Astrocyte (in vitro differentiated cells and primary cell): ENCODE data around the gene C7orf57. TPM values are rescaled to one million over a fixed set of nuclear protein-coding genes. Genes with fewer than 3 reads are reported as not detected.

Experiments
- DNase-seq: peaks from one replicate; pipeline ENCODE4 v3.0.0-alpha.2; 2010; ENCODE audit warnings: low read depth
- FAIRE-seq: peaks from 2 replicates; lab custom pipeline; 2011; peaks lifted over from hg19 to GRCh38; lab: Jason Lieb, UNC
- H2AFZ ChIP-seq: 2 replicates; pipeline ENCODE4 v1.6.0; 2012; ENCODE audit warnings: low read depth, low read length, inconsistent platforms
- H3K27ac ChIP-seq: 2 replicates; pipeline ENCODE4 v1.5.1; 2011; ENCODE audit warnings: low read depth, low read length, inconsistent platforms
- H3K27me3 ChIP-seq: 2 replicates; pipeline ENCODE4 v1.6.0; 2011; ENCODE audit warnings: low read length, inconsistent platforms; ENCODE audit not compliant: insufficient read depth
- H3K36me3 ChIP-seq: 2 replicates; pipeline ENCODE4 v1.5.1; 2011; ENCODE audit warnings: low read length, inconsistent platforms; ENCODE audit not compliant: insufficient read depth
- H3K4me1 ChIP-seq: 2 replicates; pipeline ENCODE4 v1.5.1; 2011; ENCODE audit warnings: low read length, inconsistent platforms; ENCODE audit not compliant: insufficient read depth
- H3K4me2 ChIP-seq: 2 replicates; pipeline ENCODE4 v1.6.0; 2012; ENCODE audit warnings: low read length, inconsistent platforms
- H3K4me3 ChIP-seq: 2 replicates; pipeline ENCODE4 v1.5.1; 2011; ENCODE audit warnings: low read depth, mild to moderate bottlenecking, low read length, inconsistent platforms; ENCODE audit not compliant: insufficient read depth
- H3K79me2 ChIP-seq: 2 replicates; pipeline ENCODE4 v1.6.0; 2012; ENCODE audit warnings: mild to moderate bottlenecking, low read length, inconsistent platforms; ENCODE audit not compliant: insufficient read depth
- H3K9ac ChIP-seq: 2 replicates; pipeline ENCODE4 v1.6.0; 2012; ENCODE audit warnings: mild to moderate bottlenecking, low read length, inconsistent platforms
- H3K9me3 ChIP-seq: 2 replicates; pipeline ENCODE4 v1.5.1; 2012; ENCODE audit warnings: low read depth, mild to moderate bottlenecking, low read length, inconsistent platforms; ENCODE audit not compliant: insufficient read depth
- H4K20me1 ChIP-seq: 2 replicates; pipeline ENCODE4 v1.6.0; 2012; ENCODE audit warnings: low read length, inconsistent platforms; ENCODE audit not compliant: insufficient read depth
- H3K27ac Mint-ChIP-seq: one replicate; pipeline ENCODE4 v1.8.0; 2021; ENCODE audit warnings: mild to moderate bottlenecking, mixed read lengths; ENCODE audit not compliant: unreplicated experiment
- H3K27me3 Mint-ChIP-seq: one replicate; pipeline ENCODE4 v1.8.0; 2021; ENCODE audit warnings: low read depth, mixed read lengths; ENCODE audit not compliant: unreplicated experiment
- H3K36me3 Mint-ChIP-seq: one replicate; pipeline ENCODE4 v1.8.0; 2021; ENCODE audit warnings: low read depth, mixed read lengths; ENCODE audit not compliant: unreplicated experiment
- H3K4me1 Mint-ChIP-seq: one replicate; pipeline ENCODE4 v1.8.0; 2021; ENCODE audit warnings: low read depth, mixed read lengths; ENCODE audit not compliant: unreplicated experiment
- H3K4me3 Mint-ChIP-seq: one replicate; pipeline ENCODE4 v1.8.0; 2021; ENCODE audit warnings: mild to moderate bottlenecking, moderate library complexity, mixed read lengths; ENCODE audit not compliant: unreplicated experiment
- H3K9me3 Mint-ChIP-seq: one replicate; pipeline ENCODE4 v1.8.0; 2021; ENCODE audit warnings: mild to moderate bottlenecking, mixed read lengths; ENCODE audit not compliant: unreplicated experiment
- CTCF ChIP-seq: IDR thresholded peaks from 2 replicates; pipeline ENCODE4 v1.5.1; 2011; ENCODE audit warnings: low read depth, mild to moderate bottlenecking, inconsistent platforms, low read length, moderate library complexity; ENCODE audit not compliant: insufficient read depth
- EZH2 ChIP-seq: IDR thresholded peaks from 2 replicates; pipeline ENCODE4 v1.6.1; 2012; ENCODE audit warnings: mild to moderate bottlenecking, low read length, inconsistent platforms; ENCODE audit not compliant: insufficient read depth
- total RNA-seq: library from RNA; stranded (reverse); gene quantifications from 2 replicates; pipeline ENCODE4 v1.2.1, GENCODE V29; 2021

C7orf57 gene
- total RNA-seq, 1 donor from 2014 or later: not detected

GRCh38 chr7:48048113-48048512 is 12.8 kb downstream of the C7orf57 start:
- Histone ChIP-seq H3K36me3 (no peaks in the 10 kb centered on the region), H3K9ac (no peak overlapping the region), H3K27ac (no peak overlapping the region), H3K27me3 (no peaks in the 10 kb centered on the region), H3K4me2 (no peak overlapping the region), H3K79me2 (no peaks in the 10 kb centered on the region), H3K9me3 (no peaks in the 10 kb centered on the region), H3K4me1 (peaks cover 8% of the 10 kb centered on the region), H2AFZ (no peak overlapping the region), H4K20me1 (no peaks in the 10 kb centered on the region), H3K4me3 (no peak overlapping the region)
- H3K9me3 Mint-ChIP-seq: no peaks in the 10 kb centered on the region
- peaks cover 14% of the 10 kb centered on the region for H3K4me1 Mint-ChIP-seq
- peaks cover 6% of the 10 kb centered on the region for H3K27me3 Mint-ChIP-seq
- H3K27ac Mint-ChIP-seq: no peak overlapping the region
- no peak overlapping the region for H3K4me3 Mint-ChIP-seq
- TF ChIP-seq CTCF: no peak
- no peak for TF ChIP-seq EZH2
- H3K36me3 Mint-ChIP-seq: no peaks in the 10 kb centered on the region
- DNase-seq (no peak), FAIRE-seq (no peak)

- no peak for TF ChIP-seq EZH2
- no peak for TF ChIP-seq CTCF
- no peak overlapping the region for H3K27ac Mint-ChIP-seq
- H3K9me3 Mint-ChIP-seq: no peaks in the 10 kb centered on the region
- Histone ChIP-seq H3K9me3 (no peaks in the 10 kb centered on the region), H3K9ac (no peak overlapping the region), H3K4me2 (no peak overlapping the region), H2AFZ (no peak overlapping the region), H3K79me2 (no peaks in the 10 kb centered on the region), H3K27ac (no peak overlapping the region), H3K4me3 (no peak overlapping the region), H4K20me1 (no peaks in the 10 kb centered on the region), H3K4me1 (peaks cover 8% of the 10 kb centered on the region), H3K36me3 (no peaks in the 10 kb centered on the region), H3K27me3 (no peaks in the 10 kb centered on the region)
- H3K4me1 Mint-ChIP-seq: peaks cover 16% of the 10 kb centered on the region
- H3K36me3 Mint-ChIP-seq: no peaks in the 10 kb centered on the region
- H3K4me3 Mint-ChIP-seq: no peak overlapping the region
- FAIRE-seq: no peak
- no peak for DNase-seq
- peaks cover 1% of the 10 kb centered on the region for H3K27me3 Mint-ChIP-seq
These were observed 14.5 kb downstream of the C7orf57 start for GRCh38 chr7:48049850-48050249.

GRCh38 chr7:48052748-48053147 is 17.4 kb downstream of the C7orf57 start:
- FAIRE-seq (no peak), DNase-seq (peak; percentile 82)
- Histone ChIP-seq H3K27me3 (no peaks in the 10 kb centered on the region), H3K4me1 (peaks cover 8% of the 10 kb centered on the region), H2AFZ (no peak overlapping the region), H4K20me1 (no peaks in the 10 kb centered on the region), H3K9ac (no peak overlapping the region), H3K4me2 (peak overlapping the region; percentile 9), H3K4me3 (no peak overlapping the region), H3K79me2 (no peaks in the 10 kb centered on the region), H3K27ac (peak overlapping the region; percentile 4), H3K36me3 (no peaks in the 10 kb centered on the region), H3K9me3 (no peaks in the 10 kb centered on the region)
- H3K4me1 Mint-ChIP-seq: peaks cover 13% of the 10 kb centered on the region
- H3K9me3 Mint-ChIP-seq: peaks cover 7% of the 10 kb centered on the region
- H3K27ac Mint-ChIP-seq: no peak overlapping the region
- H3K4me3 Mint-ChIP-seq: no peak overlapping the region
- no peaks in the 10 kb centered on the region for H3K27me3 Mint-ChIP-seq
- TF ChIP-seq CTCF (no peak), EZH2 (no peak)
- peaks cover 2% of the 10 kb centered on the region for H3K36me3 Mint-ChIP-seq
